SU-DHL-6 (cell line): Measurements from ENCODE around the gene RTCA.

Experiments used
- CTCF ChIP-seq: fragments of 200-600 bp; sonication (generic); IDR thresholded peaks from one replicate; pipeline ENCODE4 v1.5.1; 2017; ENCODE audit warnings: antibody characterized with exemption, mild to moderate bottlenecking, low read length, moderate library complexity; ENCODE audit not compliant: insufficient read depth, poor library complexity, severe bottlenecking
- EZH2phosphoT487 ChIP-seq: fragments of 200-600 bp; sonication (generic), shearing (Covaris generic); conservative IDR thresholded peaks from 2 replicates; pipeline ENCODE4 v1.6.1; 2018; ENCODE audit warnings: mild to moderate bottlenecking, antibody characterized with exemption, low read length, moderate library complexity, mixed read lengths

GRCh38 chr1:100300691-100301090, 34.7 kb downstream of the RTCA start:
- TF ChIP-seq CTCF (no peak), EZH2phosphoT487 (no peak)
